Activated CD4-positive, CD25-positive, alpha-beta regulatory T cell treated with anti-CD3 and anti-CD28 coated beads, Interleukin-2, amount 50 U/mL, for 16 hours (primary cell): ENCODE measurements around the gene TULP3.

Experiments
- DNase-seq: peaks from one replicate; pipeline ENCODE4 v3.0.0-alpha.2; 2020; ENCODE audit warnings: low read depth, low spot score

The TULP3 gene

DNA sequence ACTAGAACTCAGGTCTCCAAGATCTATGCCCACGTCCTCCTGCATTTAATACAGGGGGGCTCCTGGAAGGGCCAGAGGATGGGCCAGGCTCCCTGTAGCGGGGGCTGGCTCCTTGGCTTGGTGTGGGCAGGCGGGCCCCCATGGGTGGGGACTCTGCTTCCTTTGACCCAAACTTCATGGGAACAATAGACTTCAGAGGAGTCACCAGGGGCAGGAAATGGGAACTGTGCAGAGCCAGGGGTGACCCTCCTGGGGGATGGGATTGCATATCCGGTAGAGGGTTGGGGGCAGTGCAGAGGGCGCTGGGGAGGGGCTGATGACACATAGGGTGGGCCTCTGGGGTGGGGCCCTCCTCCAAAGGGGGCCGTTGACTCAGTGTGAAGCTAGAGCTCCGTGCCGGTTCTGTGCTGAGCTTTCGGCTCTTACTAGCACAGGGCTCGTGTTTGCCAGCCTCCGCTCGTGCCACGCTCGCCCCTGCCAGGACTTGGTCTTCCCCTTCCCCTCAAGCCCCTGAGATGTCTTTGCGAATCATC, 73.1 kb downstream of the TULP3 start:
- no peak for DNase-seq

DNA sequence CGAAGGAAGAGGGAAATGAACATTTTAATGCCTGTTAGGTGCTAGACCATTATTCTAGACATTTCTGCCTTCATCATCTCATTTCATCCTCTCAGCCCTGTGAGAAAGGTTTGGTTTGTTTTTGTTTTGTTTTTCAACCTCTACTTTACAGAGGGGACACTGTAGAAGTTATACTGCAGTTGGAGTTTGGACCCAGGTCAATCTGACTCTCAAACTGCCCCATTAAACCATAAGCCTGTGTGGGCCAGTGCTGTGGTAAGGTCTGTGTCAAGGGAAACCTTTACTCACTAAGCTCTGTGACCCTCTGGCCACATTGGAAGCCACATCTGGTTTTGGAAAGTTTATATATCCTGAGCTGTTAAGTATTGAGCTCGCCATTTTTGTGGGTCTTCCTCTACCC, 77.0 kb downstream of the TULP3 start:
- no peak for DNase-seq

DNA sequence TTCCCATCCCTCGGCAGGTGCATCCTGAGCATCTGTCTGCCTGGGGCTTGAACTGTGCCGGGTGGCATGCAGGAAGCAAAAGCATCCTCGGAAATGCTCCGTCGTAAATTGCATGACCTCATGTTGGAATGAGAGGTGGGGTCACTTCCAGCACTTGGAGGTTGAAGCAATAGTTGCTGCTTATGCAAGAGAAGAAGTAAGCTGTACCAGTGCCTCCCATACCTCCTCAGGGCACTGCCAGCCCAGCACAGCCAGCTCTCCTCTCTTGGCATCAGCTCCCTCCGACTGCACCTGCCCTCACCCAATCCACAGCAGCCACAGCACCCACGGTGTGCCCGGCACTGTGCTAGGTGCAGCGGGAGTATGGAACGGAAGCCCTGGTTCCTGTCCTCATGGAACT, 80.1 kb downstream of the TULP3 start:
- DNase-seq = no peak

DNA sequence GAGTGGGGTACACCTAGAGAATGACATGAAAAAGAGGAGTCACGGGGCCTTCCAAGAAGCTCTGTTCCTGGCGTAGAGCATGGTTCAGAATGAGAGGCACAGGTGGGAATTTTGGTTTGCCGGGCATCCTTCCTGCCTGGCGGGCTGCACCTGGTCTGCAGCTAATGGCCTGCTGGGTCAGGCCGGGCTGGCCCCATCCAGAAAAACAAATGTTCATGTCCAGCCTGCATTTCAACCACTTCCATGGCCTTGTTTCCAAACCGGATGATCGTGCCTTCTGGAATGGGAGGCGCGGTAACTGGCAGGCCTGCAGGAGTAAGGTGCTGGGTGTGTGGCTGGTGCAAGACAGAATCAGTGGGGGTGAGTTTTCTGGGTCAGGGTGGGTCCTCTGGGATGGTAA, 82.9 kb downstream of the TULP3 start:
- no peak for DNase-seq

DNA sequence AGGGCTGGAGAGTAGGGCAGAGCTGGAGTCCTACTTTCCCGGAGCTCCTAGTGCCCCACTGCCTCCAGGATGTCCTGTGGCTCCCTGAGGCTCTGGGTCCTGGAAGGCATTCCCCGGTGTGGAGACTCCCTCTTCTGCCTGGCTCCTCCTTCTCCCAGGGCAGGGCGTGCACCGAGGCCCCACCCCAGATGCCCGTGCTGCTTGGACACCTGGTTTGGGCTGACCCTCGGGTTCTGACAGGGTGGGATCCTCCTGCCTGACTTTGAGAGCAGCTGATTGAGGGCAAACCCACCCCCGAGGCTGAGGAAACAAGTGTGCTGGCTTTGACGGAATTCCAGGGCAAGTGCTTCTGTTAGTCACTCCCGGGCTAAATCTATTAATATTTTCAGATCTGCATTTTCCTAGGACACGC, 83.9 kb downstream of the TULP3 start:
- no peak for DNase-seq

DNA sequence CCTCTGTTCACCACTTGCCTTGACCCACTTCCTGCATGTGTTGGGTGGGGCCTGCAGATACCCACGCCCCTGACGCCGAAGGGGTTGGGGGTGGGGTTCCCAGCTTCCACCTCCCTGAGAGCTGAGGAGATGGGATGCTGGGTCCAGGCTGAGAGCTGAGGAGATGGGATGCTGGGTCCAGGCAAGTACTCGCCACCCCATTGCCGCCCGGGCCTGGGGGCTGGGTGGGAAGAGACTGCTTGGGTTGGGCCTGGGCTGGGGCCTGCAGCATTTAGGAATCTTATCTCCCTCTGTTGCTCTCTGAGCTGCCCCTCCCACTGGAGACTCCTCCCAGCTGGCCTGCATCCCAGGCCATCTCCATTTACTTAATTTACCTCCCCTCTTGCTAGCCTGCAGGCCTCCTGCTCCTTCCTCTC, 85.9 kb downstream of the TULP3 start:
- no peak for DNase-seq

DNA sequence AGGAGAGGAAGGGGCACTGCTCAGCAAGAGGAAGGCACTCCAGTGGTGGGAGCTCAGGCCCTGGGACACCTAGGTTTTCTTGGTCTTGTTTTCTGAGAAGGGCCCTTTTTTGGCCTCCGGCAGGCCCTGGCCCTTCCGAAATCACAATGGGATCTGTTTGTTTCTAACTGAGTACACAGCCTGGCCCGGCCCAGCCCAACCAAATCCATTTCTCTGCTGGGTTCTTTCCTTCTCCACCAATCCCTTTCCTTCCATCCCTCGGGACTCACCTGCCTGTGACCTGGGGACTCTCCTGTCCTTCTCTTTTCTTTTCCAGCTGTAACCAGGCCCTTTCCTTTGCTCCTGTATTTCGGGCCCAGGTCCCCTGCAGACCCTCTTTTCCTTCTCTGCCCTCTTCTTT, 87.1 kb downstream of the TULP3 start:
- DNase-seq = no peak

DNA sequence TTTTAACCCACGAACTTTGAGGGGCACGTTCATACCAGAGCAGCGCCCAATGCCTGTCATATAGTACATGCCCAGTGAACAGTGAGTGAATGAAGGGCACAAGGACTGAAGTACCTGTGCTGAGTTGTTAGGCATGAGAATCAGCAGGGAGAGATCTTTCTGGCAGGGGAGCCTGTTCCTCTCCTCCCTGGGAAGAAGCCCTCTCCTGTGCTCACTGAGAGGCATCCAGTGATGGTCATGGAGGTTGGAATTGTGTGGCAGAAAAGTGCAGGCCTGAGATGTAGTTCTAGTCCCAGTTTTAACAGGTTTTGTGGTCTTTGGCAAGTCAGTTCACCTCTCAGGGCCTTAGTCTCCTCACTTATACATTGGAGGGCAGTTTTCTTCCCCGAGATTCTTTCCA, 89.1 kb downstream of the TULP3 start:
- no peak for DNase-seq

DNA sequence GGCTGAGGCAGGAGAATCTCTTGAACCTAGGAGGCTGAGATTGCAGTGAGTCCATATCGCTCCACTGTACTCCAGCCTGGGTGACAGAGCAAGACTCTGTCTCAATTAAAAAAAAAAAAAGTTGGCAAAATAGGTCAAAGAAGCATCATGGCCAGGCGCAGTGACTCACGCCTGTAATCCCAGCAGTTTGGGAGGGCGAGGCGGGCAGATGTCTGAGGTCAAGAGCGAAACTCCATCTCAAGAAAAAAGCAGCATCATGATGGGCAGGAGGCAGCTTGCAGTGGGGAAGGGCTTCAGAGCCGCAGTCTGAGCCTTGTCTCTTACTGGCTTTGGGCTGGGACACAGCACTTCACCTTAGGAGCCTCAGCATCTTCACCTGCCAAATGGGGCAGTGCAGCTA, 89.9 kb downstream of the TULP3 start:
- no peak for DNase-seq

DNA sequence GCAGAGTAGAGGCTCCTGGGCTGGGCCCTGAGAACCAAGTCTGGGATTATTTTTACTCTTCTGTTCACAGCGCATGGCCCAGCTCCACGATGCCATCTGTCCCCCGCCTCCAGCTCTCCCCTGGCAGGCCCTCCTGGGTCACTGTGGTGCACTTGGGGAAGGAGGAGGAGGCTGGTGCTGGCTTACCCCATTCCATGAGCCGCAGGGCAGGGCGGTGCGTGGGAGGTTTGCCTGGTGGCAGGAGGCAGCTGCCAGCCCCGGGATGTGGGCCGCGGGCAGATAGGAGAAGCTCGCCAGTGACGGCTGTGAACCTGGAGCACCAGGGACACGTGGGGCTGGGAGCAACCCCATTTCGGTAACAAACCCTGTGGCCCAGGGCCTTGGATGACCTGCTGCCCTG, 91.7 kb downstream of the TULP3 start:
- DNase-seq = no peak

DNA sequence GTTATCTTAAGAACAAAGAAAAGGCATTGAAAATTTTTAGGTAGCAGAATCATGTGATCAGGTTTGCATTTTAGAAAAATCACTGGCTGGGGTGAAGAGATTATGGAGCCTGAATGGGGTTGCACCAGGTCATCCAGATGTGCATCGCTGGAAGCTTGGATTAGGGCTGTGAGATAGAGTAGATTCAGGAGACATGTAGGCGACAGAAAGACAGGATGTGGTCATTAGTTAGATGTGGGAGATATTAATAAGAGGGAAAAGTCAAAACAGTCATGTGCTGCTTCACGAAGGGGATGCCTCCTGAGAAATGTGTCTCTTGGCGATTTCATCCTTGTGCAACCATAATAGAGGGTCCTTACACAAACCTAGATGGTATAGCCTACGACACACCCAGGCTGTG, 93.6 kb downstream of the TULP3 start:
- DNase-seq = no peak

DNA sequence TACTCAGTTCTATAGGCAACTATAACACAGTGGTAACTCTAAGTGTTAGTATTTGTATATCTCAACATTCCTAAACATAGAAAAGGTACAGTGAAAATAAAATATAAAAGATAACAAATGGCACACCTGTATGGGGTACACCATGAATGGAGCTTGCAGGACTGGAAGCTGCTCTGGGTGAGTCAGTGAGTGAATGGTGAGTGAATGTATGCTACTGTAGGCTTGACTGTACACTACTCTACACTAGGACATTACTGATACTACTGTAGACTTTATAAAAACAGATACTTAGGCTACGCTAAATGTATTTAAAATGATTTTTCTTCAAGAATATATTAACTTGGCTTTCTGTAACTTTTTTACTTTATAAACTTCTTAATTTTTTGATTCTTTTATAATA, 94.0 kb downstream of the TULP3 start:
- DNase-seq = no peak

DNA sequence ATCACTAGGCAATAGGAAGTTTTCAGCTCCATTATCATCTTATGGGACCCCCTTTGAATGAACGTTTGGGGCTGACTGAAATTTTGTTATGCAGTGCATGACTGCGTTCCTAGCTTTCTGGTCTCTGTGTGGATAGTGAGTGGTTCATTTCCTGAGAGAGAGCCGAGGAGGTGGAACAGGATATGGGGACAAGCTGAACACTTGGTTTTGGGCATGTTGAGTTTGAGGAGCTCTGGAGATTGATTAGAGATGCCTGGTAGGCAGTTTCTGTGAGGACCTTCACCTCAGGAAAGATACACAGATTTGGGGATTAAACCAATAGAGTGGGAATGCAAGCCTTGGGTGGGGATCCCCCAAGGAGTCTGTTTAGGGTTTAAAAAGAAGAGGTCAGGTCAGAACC, 96.2 kb downstream of the TULP3 start:
- no peak for DNase-seq

DNA sequence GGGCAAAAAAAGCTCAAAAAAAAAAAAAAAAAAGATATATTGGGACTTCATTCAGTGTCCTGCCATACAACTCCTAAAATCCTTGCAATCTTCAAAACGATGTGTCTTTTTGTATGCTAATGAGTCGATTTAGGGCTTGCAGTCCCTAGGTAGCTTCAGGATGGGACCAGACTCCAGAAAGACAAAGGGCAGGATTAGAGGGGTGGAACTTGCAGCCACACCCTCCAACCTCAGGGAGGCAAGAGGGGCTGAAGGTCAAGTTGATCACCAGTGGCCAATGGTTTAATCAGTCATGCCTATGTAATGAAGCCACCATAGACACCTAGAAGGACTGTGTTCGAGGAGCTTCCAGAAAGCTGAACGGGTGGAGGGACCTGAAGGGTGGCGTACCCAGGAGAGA, 97.8 kb downstream of the TULP3 start:
- no peak for DNase-seq
